Measurements from ENCODE around the gene CEMIP2. TPM values are rescaled to one million over a fixed set of nuclear protein-coding genes. Genes with fewer than 3 reads are reported as not detected.

CEMIP2 gene
- total RNA-seq, 4 donors from 2014 or later, result 93.7 to 184 (median 110) TPM

DNA sequence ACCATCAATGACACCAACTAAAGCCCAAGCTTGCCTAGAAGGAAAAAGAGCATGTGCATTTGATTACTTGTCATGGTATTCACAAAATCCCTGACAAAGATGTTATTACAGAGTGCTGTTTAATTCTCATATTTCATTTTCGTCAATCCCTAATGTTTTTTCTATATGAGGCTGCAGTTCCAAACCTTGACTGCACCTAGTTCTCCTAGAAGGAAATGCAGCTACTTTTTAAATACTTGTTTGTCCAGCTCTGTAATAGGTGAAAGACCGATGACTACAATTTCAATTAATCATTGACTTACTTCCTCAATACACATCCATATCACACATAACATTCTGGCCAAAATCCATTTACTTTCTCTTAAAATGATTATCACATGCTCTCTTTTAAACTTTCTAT, 28.1 kb downstream of the CEMIP2 start:
- no peak for TF ChIP-seq CTCF (IDR thresholded peaks at IDR 0.05; ENCODE audit: low read depth)

DNA sequence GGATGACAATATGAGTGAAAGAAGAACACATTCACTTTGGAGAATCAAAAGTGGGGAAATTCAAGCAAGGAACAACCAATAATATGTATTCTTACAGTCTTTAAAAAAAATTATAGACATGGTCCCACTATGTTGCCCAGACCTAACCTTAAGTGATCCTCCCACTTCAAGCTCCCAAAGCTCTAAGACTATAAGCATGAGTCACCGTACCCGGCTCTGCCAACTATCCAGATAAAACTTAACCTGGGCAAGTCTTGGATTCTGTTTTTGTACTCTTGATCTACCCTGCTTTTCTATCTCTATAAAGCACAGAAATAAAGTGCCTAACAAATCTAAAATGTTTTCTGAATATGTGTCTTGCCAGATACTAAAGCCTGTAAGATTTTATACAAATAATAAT, 30.9 kb downstream of the CEMIP2 start:
- TF ChIP-seq CTCF (IDR thresholded peaks at IDR 0.05; ENCODE audit: low read depth), result no peak

DNA sequence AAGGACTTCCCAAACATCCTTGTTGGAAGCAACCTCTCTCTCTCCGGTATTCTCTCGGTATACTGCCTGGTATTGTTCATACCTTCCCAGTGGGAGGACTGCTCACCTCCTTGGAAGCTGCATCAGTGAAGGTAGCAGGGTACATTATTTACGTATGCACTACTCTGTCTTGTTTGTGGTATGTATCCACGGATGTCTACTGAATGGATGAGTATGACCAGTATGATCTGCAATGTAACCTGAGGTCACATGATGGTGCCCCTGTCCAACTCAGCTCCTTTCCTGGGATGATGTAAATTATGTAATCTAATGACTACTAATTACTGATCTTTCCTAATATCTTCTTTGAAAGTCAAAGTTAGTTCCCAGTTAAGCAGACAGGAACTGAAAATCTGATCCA, 32.1 kb downstream of the CEMIP2 start:
- no peak for TF ChIP-seq CTCF (IDR thresholded peaks at IDR 0.05; ENCODE audit: low read depth)

DNA sequence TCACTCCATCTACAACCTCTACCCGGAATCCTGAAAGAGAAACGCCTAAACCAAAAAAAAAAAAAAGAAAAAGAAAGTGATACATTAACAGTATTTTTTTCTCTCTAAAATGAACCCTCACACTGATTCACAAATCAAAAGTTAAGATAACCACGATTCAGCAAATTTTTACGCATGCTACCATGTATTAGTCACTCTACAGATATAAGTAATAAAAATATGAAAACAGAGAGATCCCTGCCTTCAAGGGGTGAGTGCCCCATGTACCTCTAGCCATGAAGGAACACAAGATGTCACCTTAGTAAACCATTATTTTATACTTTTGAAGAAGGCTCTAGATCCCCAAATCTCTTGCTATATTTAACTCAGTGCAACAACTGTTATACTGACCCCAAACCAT, 33.4 kb downstream of the CEMIP2 start:
- no peak for TF ChIP-seq CTCF (IDR thresholded peaks at IDR 0.05; ENCODE audit: low read depth)

- TF ChIP-seq CTCF (IDR thresholded peaks at IDR 0.05; ENCODE audit: low read depth), result no peak
Observed at GRCh38 chr9:71733176-71733575, 35.1 kb downstream of the CEMIP2 start.

DNA sequence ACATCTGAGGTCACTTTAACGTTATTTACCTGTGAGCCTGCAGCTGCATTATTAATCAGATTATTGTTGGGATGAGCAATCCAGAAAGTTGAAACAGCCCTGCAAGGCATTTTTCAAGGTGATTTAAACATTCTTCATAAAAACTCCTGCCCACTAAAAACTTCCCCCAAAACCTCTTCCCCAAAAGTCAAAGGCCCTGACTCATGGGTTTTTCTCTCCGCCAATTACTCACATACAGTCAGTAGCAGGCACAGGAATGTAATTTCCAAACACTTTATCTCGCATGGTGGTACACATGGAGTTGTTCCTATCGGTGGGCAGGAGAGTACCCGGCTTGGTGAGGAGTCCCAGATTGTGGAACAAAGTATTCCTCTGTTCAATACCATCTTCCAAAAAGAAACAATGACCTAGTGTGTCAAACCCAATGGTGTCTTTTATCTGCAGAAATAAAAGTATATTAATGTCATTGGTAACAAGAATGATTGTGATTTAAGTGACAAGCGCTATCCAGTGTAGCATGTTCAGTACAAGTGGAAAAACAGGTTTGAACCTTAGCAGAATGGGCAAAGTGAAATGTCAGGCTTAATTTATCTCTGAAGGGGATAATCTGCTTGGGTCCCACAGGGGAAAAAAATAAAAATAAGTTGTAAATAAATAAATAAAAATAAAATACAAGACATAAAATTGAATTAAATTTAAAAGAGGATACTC, 38.3 kb downstream of the CEMIP2 start:
- TF ChIP-seq CTCF (IDR thresholded peaks at IDR 0.05; ENCODE audit: low read depth), result no peak

GRCh38 chr9:71726723-71727122, 41.6 kb downstream of the CEMIP2 start:
- TF ChIP-seq CTCF (IDR thresholded peaks at IDR 0.05; ENCODE audit: low read depth), result no peak

Measured in subcutaneous adipose tissue (tissue), 4 donors.